M059J (cell line): ENCODE data around the gene ZYG11A. TPM values are rescaled to one million over a fixed set of nuclear protein-coding genes. Genes with fewer than 3 reads are reported as not detected.
"Not testable (repeated sequence)": the region's sequence is repeated elsewhere in the genome, so short reads cannot be mapped to it uniquely, and the experiment has no call there.

Experiments
- DNase-seq: peaks from one replicate; pipeline ENCODE4 v3.0.0-alpha.2; 2012; ENCODE audit warnings: low read depth
- total RNA-seq: library from RNA; depleted of rRNA; stranded (reverse); fragments of >200 nt; shearing (Covaris generic); gene quantifications from 2 replicates; pipeline ENCODE4 v1.2.3, GENCODE V29; 2014; rRNA removed

Gene ZYG11A
- 0.64 and 1.6 TPM in 2 replicates for total RNA-seq

DNA sequence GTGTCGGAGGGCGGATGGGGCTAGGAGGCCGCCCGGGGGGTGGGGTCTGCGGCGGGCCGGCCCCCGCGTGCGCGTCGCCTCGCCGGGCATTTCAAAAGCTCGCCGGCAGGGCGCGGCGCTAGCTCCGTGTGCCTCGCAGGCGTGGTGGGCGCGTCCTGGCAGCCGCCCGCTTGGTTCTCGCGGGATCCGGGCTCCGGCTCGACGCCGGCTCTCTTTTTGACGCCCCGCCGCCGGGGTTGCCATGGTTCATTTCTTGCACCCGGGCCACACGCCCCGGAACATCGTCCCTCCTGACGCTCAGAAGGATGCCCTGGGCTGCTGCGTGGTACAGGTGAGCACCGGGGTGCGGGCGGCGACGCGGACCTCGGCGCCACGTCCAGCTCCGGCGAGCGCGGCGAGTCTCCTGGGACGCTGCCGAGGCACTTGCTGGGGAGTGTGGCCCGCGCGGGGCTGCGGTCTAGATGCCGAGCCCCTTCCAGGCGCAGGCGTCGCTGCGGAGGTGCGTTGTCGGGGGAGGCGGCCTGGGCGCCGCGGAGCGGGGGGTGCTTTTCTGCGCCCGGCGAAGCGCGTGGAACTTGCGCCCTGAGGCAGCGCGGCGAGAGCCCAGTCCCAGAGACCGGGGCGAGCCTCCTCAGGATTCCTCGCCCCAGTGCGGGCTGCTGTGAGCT, at the start of gene ZYG11A:
Gene ZYG11A (plus strand): TSS at position 118 of the 668 bp plus-strand sequence. CDS start 124 bp downstream, at position 242.
- peak; percentile 77 for DNase-seq

- not testable (repeated sequence) for DNase-seq
These were observed 48.8 kb upstream of the ZYG11A start for GRCh38 chr1:52793717-52794116.

DNA sequence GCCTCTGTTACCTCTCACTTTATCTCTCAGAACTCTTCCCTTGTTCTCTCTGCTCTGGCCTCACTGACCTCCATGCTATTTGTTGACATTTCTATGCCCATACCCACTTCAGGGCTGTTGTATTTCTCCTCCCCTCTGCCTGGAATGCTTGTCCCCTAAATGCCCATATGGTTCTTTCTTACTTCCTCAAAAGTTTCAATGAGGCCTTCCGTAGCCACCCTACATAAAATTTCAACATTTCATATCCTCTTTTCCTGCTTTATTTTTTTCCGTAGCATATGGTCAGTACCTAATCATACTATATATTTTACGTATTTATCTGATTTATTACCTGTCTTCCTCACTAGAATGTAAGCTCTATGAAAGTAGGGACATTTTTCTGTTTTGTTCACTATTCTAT, 47.1 kb upstream of the ZYG11A start:
- no peak for DNase-seq

DNA sequence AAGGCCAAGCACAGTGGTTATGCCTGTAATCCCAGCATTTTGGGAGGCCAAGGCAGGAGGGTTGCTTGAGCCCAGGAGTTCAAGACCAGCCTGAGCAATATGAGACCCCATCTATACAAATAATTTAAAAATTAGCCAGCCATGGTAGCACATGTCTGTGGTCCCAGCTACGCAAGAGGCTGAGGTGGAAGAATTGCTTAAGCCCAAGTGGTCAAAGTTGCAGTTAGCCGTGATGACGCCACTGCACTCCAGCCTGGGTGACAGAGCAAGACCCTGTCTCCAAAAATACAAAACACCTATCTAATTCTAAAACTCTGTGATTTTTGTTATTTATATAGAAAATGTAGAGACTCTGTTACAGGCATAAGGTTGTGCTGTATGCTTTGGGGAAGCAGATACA, 44.2 kb upstream of the ZYG11A start:
- DNase-seq, result no peak

- no peak for DNase-seq
These were observed 41.5 kb upstream of the ZYG11A start for GRCh38 chr1:52801011-52801410.

DNA sequence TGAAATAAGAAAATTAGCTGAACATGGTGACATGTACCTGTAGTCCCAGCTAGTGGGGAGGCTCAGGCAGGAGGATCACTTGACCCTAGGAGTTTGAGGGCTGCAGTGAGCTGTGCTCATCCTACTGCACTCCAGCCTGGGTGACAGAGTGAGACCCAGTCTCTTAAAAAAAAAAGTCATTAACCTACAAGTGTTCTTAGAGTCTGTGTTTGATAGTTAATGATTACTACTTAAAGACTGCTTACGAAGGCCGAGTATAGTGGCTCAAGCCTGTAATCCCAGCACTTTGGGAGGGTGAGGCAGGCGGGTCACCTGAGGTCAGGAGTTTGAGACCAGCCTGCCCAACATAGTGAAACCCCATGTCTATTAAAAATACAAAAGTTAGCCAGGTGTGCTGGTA, 38.5 kb upstream of the ZYG11A start:
- DNase-seq, result not testable (repeated sequence)

- DNase-seq, result peak; percentile 48
These were observed 28.1 kb upstream of the ZYG11A start for GRCh38 chr1:52814465-52814864.

DNA sequence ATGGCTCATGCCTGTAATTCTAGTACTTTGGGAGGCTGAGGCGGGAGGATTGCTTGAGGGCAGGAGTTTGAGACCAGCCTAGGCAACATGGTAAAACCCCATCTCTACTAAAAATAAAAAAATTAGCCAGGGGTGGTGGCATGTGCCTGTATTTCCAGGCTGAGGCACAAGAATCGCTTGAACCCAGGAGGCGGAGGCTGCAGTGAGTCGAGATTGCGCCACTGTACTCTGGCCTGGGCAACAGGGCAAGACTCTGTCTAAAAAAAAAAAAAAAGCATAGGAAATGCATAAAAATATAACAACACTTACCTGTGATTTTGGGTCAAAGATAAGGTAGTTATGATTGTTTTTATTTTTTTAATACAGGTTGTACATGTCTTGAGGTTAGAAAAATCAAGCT, 21.7 kb upstream of the ZYG11A start:
- not testable (repeated sequence) for DNase-seq

GRCh38 chr1:52825868-52826267, 16.7 kb upstream of the ZYG11A start:
- DNase-seq, result peak; percentile 8

- DNase-seq, result no peak
These were observed 7.8 kb upstream of the ZYG11A start for GRCh38 chr1:52834798-52835197.

- no peak for DNase-seq
These were observed 6.5 kb upstream of the ZYG11A start for GRCh38 chr1:52836035-52836434.

DNA sequence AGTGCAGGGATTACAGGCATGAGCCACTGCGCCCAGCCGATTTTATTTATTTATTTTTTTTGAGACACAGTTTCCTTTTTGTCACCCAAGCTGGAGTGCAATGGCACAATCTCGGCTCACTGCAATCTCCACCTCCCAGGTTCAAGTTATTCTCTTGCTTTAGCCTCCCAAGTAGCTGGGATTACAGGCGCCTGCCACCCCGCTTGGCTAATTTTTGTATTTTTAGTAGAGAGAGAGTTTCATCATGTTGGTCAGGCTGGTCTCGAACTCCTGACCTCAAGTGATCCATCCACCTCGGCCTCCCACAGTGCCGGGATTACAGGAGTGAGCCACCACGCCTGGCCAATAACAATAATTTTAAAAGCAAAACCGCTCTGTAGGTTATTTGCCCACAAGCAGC, 3.4 kb upstream of the ZYG11A start:
- DNase-seq, result not testable (repeated sequence)

GRCh38 chr1:52845119-52845518, 2.6 kb downstream of the ZYG11A start:
- not testable (repeated sequence) for DNase-seq

DNA sequence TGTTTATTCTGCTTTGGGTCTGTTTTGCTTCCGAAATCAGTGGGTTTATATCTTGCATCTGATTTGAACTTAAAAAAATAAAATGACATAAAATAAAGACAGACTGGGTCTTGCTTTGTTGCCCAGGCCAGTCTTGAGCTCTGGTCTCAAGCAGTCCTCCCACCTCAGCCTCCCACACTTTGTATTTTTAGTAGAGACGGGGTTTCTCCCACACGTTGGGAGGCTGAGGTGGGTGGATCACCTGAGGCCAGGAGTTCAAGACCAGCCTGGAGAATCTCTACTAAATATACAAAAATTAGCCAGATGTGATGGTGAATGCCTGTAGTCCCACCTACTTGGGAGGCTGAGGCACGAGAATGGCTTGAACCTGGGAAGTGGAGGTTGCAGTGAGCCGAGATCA, 5.9 kb downstream of the ZYG11A start:
- DNase-seq, result no peak

- no peak for DNase-seq
These were observed 8.4 kb downstream of the ZYG11A start for GRCh38 chr1:52850951-52851350.

DNA sequence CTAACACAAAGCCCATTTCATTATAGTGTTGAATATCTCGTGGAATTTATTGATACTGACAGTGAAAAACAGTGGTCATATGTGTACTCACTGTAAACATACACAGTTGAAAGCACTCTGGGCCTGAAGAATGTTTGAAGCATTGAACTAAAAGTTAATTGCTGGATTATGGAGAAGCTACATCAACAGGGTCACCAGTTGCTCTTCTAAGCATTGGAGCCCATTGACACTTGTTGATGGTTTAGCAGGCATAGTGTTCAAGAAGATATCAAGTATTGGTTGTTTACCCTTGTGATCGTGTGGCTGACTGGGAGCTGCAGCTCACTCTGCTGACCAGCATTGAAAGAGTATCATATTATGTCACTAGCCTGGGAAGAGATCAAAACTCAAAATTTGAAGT, 10.3 kb downstream of the ZYG11A start:
- DNase-seq, result no peak

DNA sequence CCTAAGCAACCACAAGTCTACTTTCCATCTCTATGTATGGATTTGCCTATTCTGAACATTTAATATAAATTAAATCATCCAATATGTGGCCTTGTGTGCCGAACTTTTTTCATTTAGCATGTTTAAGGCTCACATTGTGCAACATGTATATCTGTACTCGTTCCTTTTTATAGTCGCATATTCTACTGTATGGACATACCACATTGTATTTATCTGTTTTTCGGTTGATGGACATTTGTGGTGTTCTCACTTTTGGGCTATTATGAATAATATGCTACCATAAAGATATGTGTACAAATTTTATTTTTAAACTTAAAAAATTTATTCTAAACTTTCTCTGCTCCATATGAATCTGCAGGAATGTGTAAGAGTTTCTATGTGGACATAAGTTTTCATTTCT, 13.0 kb downstream of the ZYG11A start:
- DNase-seq, result no peak

GRCh38 chr1:52856026-52856425, 13.5 kb downstream of the ZYG11A start:
- no peak for DNase-seq

DNA sequence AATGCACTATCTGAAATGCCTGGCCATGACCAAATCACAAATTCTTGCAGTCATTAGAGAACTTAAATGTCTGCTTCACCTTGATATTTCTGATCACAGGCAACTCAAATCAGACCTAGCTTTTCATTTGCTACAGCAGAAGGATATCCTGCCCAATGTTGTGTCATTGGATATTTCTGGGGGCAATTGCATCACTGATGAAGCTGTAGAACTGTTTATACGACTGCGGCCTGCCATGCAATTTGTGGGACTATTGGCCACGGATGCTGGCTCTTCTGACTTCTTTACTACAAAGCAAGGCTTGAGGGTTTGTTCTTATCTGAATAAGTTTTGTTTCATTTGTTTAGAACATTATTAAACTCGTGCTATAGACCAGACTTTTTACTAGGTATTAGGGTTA, 14.9 kb downstream of the ZYG11A start:
- DNase-seq, result no peak

GRCh38 chr1:52862666-52863458, 20.3 kb downstream of the ZYG11A start:
- no peak for DNase-seq

DNA sequence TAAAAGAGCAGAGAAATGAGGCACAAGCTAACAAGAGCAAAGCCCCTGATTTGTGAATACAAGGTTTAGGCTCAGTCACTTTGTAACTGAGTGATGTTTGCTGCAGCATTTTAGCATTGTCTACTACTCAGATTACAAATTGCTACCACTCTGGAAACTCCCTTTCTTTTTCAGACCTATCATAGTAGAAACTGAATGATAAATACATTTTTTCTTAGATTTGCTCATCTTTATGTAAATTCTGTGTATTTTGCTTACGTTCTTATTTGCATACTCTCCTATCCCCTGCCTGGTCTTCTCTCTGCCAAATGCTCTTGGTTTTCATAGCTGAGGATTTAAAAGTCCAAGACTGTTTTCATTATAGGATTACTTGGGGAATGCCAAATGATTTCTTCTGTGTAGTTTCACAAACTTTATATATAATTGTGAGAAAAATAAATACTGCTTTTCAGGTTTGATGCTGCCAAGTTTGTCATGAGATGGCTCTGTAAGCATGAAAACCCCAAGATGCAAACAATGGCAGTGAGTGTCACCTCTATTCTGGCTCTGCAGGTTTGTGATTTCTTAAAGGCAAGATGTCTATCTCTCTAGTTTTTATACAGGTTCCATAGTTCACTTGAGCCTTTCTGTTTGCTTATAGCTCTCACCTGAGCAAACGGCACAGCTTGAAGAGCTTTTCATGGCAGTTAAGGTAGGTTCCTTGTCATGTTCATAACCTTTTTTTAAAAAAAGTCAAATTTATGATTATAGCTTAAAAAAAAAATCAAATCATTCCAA, 24.7 kb downstream of the ZYG11A start:
- no peak for DNase-seq

GRCh38 chr1:52869727-52870126, 27.2 kb downstream of the ZYG11A start:
- DNase-seq, result not testable (repeated sequence)
